NCI-H1092 (cell line): ENCODE data around the gene DLG2.

Experiments
- DNase-seq: peaks from one replicate; lab custom pipeline; 2025; lab: John Stamatoyannopoulos, UW

Gene DLG2

GRCh38 chr11:83574519-83574918 lies 2052.6 kb downstream of the DLG2 start:
- DNase-seq: no peak

- no peak for DNase-seq
Measured at GRCh38 chr11:83572581-83573496, 2054.3 kb downstream of the DLG2 start.

- DNase-seq: no peak
Measured at GRCh38 chr11:83571302-83571701, 2055.8 kb downstream of the DLG2 start.

- no peak for DNase-seq
Measured at GRCh38 chr11:83569134-83569805, 2057.9 kb downstream of the DLG2 start.

- DNase-seq: no peak
Measured at GRCh38 chr11:83568516-83568915, 2058.6 kb downstream of the DLG2 start.

GRCh38 chr11:83566950-83567349 lies 2060.2 kb downstream of the DLG2 start:
- no peak for DNase-seq

- DNase-seq: no peak
Measured at GRCh38 chr11:83564870-83565269, 2062.3 kb downstream of the DLG2 start.

GRCh38 chr11:83558281-83558680 lies 2068.9 kb downstream of the DLG2 start:
- DNase-seq: no peak

- no peak for DNase-seq
Measured at GRCh38 chr11:83557653-83558052, 2069.5 kb downstream of the DLG2 start.

GRCh38 chr11:83554876-83555275 lies 2072.3 kb downstream of the DLG2 start:
- no peak for DNase-seq

- no peak for DNase-seq
Measured at GRCh38 chr11:83549984-83550667, 2077.0 kb downstream of the DLG2 start.

- no peak for DNase-seq
Measured at GRCh38 chr11:83546368-83546767, 2080.8 kb downstream of the DLG2 start.

- DNase-seq: no peak
Measured at GRCh38 chr11:83545494-83546260, 2081.5 kb downstream of the DLG2 start.

GRCh38 chr11:83544846-83545245 lies 2082.3 kb downstream of the DLG2 start:
- no peak for DNase-seq

GRCh38 chr11:83543706-83544439 lies 2083.3 kb downstream of the DLG2 start:
- no peak for DNase-seq

GRCh38 chr11:83542861-83543260 lies 2084.3 kb downstream of the DLG2 start:
- DNase-seq: no peak

- no peak for DNase-seq
Measured at GRCh38 chr11:83540728-83541127, 2086.4 kb downstream of the DLG2 start.

GRCh38 chr11:83540112-83540675 lies 2086.9 kb downstream of the DLG2 start:
- DNase-seq: no peak

- DNase-seq: no peak
Measured at GRCh38 chr11:83538286-83538685, 2088.9 kb downstream of the DLG2 start.

- no peak for DNase-seq
Measured at GRCh38 chr11:83537131-83537610, 2090.0 kb downstream of the DLG2 start.

- no peak for DNase-seq
Measured at GRCh38 chr11:83533166-83533565, 2094.0 kb downstream of the DLG2 start.
